Ammon's horn (tissue), 1 donor: ENCODE measurements around the gene SAMD8.
"Not testable (repeated sequence)": the region's sequence is repeated elsewhere in the genome, so short reads cannot be mapped to it uniquely, and the experiment has no call there.

Experiments used
- DNase-seq: peaks from one replicate; pipeline ENCODE4 v3.0.0-alpha.2; 2016; ENCODE audit warnings: low spot score

SAMD8 gene

GRCh38 chr10:75140246-75140645 lies 28.8 kb downstream of the SAMD8 start:
- no peak for DNase-seq

- DNase-seq, result no peak
Observed at GRCh38 chr10:75143353-75143752, 31.9 kb downstream of the SAMD8 start.

DNA sequence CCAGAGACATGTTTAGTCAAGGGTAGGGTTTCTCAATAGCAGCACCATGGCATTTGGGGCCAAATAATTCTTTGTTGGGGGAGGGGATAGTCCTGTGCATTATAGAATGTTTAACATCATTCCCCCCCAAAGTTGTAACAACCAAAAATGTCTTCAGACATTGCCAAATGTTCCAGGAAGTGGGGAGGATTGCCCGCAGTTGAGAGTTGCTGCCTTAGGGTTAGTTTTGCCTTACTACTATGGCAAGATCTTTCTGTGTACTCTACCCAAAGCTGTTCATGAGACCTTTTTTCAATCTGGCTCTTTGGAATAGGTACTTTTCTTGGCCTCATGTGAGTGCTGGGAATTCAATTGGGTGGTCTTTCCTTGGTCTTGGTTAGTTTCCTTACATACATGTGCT lies 34.1 kb downstream of the SAMD8 start:
- no peak for DNase-seq

- DNase-seq, result no peak
Observed at GRCh38 chr10:75146780-75147179, 35.3 kb downstream of the SAMD8 start.

DNA sequence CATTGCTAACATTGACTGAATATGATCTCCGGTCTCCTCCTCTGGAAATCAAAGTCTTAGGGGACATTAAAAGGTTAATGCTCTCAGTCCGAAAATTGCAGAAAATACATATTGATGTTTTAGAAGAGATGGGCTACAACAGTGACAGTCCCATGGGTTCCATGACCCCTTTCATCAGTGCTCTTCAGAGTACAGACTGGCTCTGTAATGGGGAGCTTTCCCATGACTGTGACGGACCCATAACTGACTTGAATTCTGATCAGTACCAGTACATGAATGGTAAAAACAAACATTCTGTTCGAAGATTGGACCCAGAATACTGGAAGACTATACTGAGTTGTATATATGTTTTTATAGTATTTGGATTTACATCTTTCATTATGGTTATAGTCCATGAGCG lies 39.2 kb downstream of the SAMD8 start:
- DNase-seq, result no peak

GRCh38 chr10:75159519-75159918 lies 48.1 kb downstream of the SAMD8 start:
- no peak for DNase-seq

- no peak for DNase-seq
Observed at GRCh38 chr10:75165684-75166622, 54.5 kb downstream of the SAMD8 start.

DNA sequence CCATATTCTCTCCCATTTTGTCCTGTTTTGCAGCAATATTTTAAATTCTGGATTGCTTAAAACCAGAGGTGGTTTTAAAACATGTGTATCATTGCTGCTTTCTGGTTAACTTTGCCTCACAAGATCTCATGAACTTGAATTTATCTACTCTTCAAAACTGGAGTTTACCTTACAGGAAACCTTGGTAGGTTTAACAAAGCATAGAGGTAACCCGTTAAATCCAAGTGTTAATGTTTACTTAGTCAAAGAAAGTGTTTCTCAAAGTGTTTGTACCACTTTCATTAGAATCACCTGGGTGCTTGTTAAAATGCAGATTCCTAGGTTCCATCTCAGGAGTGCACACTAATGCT lies 55.1 kb downstream of the SAMD8 start:
- no peak for DNase-seq

GRCh38 chr10:75168275-75168674 lies 56.8 kb downstream of the SAMD8 start:
- DNase-seq, result no peak

- no peak for DNase-seq
Observed at GRCh38 chr10:75170215-75170614, 58.8 kb downstream of the SAMD8 start.

DNA sequence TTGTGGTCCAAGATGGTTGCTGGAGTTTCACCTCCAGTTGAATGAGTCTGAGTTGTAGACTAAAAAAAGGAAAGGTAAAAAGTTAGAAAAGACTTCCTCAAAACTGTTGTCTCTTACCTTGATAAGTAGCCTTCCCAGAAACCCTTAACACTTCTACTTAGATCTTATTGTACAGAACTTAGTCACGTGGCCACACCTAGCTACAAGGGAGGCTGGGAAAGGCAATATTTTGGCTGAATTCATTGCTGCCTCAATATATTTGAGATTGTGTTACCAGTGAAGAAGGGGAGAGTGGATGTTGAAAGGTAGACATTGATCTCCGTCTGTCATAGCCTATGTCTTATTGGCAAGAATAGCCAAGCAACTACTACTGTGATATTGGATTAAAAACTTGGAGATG lies 63.6 kb downstream of the SAMD8 start:
- DNase-seq, result no peak

DNA sequence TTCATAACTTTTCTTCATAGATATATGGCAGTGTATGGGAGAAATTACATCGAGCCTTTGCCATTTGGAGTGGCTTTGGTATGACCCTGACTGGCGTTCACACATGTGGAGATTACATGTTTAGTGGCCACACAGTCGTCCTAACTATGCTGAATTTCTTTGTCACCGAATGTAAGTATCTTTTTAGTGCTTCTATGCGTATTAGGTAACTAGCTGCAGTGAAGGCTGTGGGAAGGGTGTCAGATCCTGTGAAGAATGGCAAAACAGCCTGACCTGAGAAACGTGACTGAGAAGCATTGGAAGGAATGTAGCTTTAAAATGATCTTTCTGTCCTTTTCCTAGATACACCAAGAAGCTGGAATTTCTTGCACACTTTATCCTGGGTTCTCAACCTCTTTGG lies 64.6 kb downstream of the SAMD8 start:
- no peak for DNase-seq

DNA sequence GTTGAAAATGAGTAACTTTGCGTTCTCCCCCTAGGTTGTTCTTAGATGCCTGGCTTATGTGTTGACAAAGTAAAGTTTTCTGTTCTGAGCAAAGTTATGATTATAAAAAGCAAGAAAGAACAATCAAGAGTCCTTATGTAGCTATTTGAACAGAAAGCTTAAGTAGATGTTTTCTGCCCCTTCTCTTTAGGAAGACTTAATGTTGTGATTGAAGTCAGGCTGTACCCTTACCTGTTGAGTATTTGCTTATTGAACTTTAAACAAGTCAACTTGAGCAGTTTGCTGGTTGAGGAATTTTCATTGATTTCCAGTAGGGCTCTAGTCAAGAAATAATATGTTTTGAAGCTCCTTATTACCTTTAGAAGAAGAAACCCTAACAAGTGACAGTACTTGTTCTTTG lies 65.3 kb downstream of the SAMD8 start:
- DNase-seq, result no peak

DNA sequence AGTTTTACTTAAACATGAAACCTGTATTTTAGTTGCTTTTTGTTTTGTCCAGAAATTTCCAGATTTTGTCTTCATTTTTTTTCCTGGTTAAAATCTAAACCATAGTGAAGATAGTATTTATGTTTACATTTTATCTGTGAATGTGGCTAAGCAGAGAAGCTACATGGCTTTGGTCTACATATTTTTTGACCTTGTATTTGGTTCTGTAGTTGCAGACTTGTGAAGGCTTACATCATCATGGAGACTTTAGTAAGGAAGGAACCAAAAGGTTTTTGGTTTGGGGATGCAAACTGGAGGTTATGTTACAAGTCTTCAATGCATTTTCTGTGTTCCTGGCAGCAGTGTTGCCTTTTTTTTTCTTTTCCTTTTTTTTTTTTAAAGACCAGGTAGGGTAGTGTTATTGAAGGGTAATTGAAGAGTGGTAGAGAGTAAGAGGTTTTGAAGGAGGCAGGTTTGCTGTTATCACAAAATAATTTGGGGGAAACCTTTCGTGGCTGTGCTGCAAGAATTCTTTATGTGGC lies 68.3 kb downstream of the SAMD8 start:
- no peak for DNase-seq

- DNase-seq, result no peak
Observed at GRCh38 chr10:75180592-75180991, 69.1 kb downstream of the SAMD8 start.

GRCh38 chr10:75181073-75181472 lies 69.6 kb downstream of the SAMD8 start:
- DNase-seq, result no peak

DNA sequence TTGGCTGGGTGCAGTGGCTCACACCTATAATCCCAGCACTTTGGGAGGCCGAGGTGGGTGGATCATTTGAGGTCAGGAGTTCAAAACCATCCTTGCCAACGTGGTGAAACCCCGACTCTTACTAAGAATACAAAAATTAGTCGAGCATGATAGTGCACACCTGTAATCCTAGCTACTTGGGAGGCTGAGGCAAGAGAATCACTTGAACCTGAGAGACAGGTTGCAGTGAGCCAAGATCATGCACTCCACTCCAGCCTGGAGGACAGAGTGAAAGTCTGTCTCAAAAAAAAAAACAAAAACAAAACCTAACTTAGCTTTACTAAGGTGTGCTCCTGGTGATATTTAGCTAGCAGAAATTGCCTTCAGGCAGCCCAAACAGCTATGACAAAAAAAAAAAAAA lies 74.9 kb downstream of the SAMD8 start:
- DNase-seq, result no peak

GRCh38 chr10:75187961-75188426 lies 76.5 kb downstream of the SAMD8 start:
- DNase-seq, result peak; percentile 63

- DNase-seq, result not testable (repeated sequence)
Observed at GRCh38 chr10:75188522-75188921, 77.1 kb downstream of the SAMD8 start.

- no peak for DNase-seq
Observed at GRCh38 chr10:75189266-75190096, 78.0 kb downstream of the SAMD8 start.

GRCh38 chr10:75191821-75192568 lies 80.5 kb downstream of the SAMD8 start:
- DNase-seq, result peak; percentile 37

DNA sequence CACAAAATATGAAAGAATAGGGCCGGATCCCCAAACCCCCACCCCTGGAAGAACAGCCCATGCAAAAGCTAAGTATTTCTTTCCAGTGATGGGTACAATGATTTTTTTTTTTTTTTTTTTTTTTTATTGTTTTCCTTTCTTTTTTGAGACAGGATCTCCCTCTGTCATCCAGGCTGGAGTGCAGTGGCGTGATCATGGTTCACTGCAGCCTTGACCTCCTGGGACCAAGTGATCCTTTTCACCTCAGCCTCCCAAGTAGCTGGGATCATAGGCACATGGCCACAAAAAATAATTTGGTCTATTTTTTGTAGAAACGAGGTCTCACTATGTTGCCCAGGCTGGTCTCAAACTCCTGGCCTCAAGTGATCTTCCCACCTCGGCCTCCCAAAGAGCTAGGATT lies 83.2 kb downstream of the SAMD8 start:
- not testable (repeated sequence) for DNase-seq
